ENCODE measurements around the gene BRIP1. TPM values are rescaled to one million over a fixed set of nuclear protein-coding genes. Genes with fewer than 3 reads are reported as not detected.

The BRIP1 gene
- total RNA-seq, 1 experiment from 2014 or later, result 13.8 TPM

- no peak for ATAC-seq
- Mint-ChIP-seq H3K4me1 (no peaks in the 10 kb centered on the region), H3K4me3 (no peak overlapping the region), H3K36me3 (peaks cover 74% of the 10 kb centered on the region), H3K27me3 (ENCODE audit: low read depth) (no peaks in the 10 kb centered on the region; the same call in 1 of the 2 replicates), H3K9me3 (peaks cover 89% of the 10 kb centered on the region), H3K27ac (no peak overlapping the region)
- DNase-seq (ENCODE audit: low spot score), result no peak
- TF ChIP-seq FOXK1 (CRISPR knock-in tag; IDR thresholded peaks at IDR 0.05) (no peak), ESRRA (CRISPR knock-in tag; IDR thresholded peaks at IDR 0.05; ENCODE audit: borderline replicate concordance) (no peak), ZNF512 (CRISPR knock-in tag; IDR thresholded peaks at IDR 0.05; ENCODE audit: borderline replicate concordance) (no peak), ETV6 (CRISPR knock-in tag; IDR thresholded peaks at IDR 0.05) (no peak), NFE2L1 (CRISPR knock-in tag; IDR thresholded peaks at IDR 0.05) (no peak), RELA (CRISPR knock-in tag; IDR thresholded peaks at IDR 0.05; ENCODE audit: borderline replicate concordance) (no peak), NFATC4 (CRISPR knock-in tag; IDR thresholded peaks at IDR 0.05) (no peak), ZNF416 (CRISPR knock-in tag; IDR thresholded peaks at IDR 0.05) (no peak), ZNF219 (CRISPR knock-in tag; IDR thresholded peaks at IDR 0.05; ENCODE audit: borderline replicate concordance) (no peak), SMAD4 (CRISPR knock-in tag; IDR thresholded peaks at IDR 0.05) (no peak), IRF2 (CRISPR knock-in tag; IDR thresholded peaks at IDR 0.05; ENCODE audit: borderline replicate concordance, low read depth) (no peak)
- TF ChIP-seq, protein P1, sequence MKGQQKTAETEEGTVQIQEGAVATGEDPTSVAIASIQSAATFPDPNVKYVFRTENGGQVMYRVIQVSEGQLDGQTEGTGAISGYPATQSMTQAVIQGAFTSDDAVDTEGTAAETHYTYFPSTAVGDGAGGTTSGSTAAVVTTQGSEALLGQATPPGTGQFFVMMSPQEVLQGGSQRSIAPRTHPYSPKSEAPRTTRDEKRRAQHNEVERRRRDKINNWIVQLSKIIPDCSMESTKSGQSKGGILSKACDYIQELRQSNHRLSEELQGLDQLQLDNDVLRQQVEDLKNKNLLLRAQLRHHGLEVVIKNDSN (CRISPR knock-in tag; IDR thresholded peaks at IDR 0.05), result no peak
- TF ChIP-seq, protein P2, sequence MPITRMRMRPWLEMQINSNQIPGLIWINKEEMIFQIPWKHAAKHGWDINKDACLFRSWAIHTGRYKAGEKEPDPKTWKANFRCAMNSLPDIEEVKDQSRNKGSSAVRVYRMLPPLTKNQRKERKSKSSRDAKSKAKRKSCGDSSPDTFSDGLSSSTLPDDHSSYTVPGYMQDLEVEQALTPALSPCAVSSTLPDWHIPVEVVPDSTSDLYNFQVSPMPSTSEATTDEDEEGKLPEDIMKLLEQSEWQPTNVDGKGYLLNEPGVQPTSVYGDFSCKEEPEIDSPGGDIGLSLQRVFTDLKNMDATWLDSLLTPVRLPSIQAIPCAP (CRISPR knock-in tag; IDR thresholded peaks at IDR 0.05), result no peak
- ChIA-PET POLR2A (no interaction called here), CTCF (no interaction called here)
Measured at GRCh38 chr17:61699032-61699431, 164.3 kb downstream of the BRIP1 start.

DNA sequence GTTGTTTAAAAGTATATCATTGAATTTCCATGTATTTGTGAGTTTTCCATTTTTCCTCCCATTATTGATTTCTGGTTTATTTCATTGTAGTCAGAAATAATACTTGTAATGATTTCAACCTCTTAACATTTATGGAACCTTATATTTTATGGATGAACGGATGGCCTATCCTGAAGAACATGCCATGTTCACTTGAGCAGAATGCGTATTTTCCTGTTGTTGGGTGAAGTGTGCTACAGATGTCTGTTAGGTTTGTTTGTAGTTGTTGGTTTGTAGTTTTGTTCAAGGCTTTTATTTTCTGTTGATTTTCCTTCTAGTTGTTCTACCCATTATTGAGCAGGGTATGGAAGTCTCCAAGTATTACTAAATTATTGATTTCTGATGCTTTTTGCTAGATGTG is 165.1 kb downstream of the BRIP1 start:
- Mint-ChIP-seq H3K9me3 (peaks cover 81% of the 10 kb centered on the region), H3K36me3 (peaks cover 66% of the 10 kb centered on the region)
- CTCF ChIA-PET, result no interaction called here

GRCh38 chr17:61695779-61696337 is 167.5 kb downstream of the BRIP1 start:
- H3K36me3 Mint-ChIP-seq, result peaks cover 42% of the 10 kb centered on the region
- no peak for DNase-seq (ENCODE audit: low spot score)
- CTCF ChIA-PET, result no interaction called here
- TF ChIP-seq SMAD3 (CRISPR knock-in tag; IDR thresholded peaks at IDR 0.05; ENCODE audit: borderline replicate concordance) (no peak), SP1 (CRISPR knock-in tag; conservative IDR thresholded peaks at IDR 0.05) (no peak), ZNF219 (CRISPR knock-in tag; IDR thresholded peaks at IDR 0.05; ENCODE audit: borderline replicate concordance) (no peak), ETV6 (CRISPR knock-in tag; IDR thresholded peaks at IDR 0.05) (no peak), E2F1 (CRISPR knock-in tag; IDR thresholded peaks at IDR 0.05) (no peak), ZNF232 (CRISPR knock-in tag; IDR thresholded peaks at IDR 0.05) (no peak), FOXK1 (CRISPR knock-in tag; IDR thresholded peaks at IDR 0.05) (no peak), STAT6 (CRISPR knock-in tag; conservative IDR thresholded peaks at IDR 0.05; ENCODE audit: low read depth) (no peak)

More for the DNA sequence above, 165.1 kb downstream of the BRIP1 start:
- no peaks in the 10 kb centered on the region; the same call in 1 of the 2 replicates for H3K27me3 Mint-ChIP-seq (ENCODE audit: low read depth)
- ATAC-seq (no peak), DNase-seq (ENCODE audit: low spot score) (no peak)
- no peak overlapping the region for H3K27ac Mint-ChIP-seq
- H3K4me3 Mint-ChIP-seq, result no peak overlapping the region
- H3K4me1 Mint-ChIP-seq, result no peaks in the 10 kb centered on the region
- POLR2A ChIA-PET, result no interaction called here
- TF ChIP-seq IRF2 (CRISPR knock-in tag; IDR thresholded peaks at IDR 0.05; ENCODE audit: borderline replicate concordance, low read depth) (no peak), ZNF317 (CRISPR knock-in tag; IDR thresholded peaks at IDR 0.05; ENCODE audit: borderline replicate concordance, low read depth) (no peak), SP1 (CRISPR knock-in tag; conservative IDR thresholded peaks at IDR 0.05) (no peak), FOXP4 (CRISPR knock-in tag; IDR thresholded peaks at IDR 0.05) (no peak), CREB1 (CRISPR knock-in tag; IDR thresholded peaks at IDR 0.05) (no peak), NR2C2 (CRISPR knock-in tag; IDR thresholded peaks at IDR 0.05) (no peak)

More at GRCh38 chr17:61695779-61696337, 167.5 kb downstream of the BRIP1 start:
- peaks cover 57% of the 10 kb centered on the region for H3K9me3 Mint-ChIP-seq
- H3K4me3 Mint-ChIP-seq, result no peak overlapping the region
- H3K4me1 Mint-ChIP-seq, result no peaks in the 10 kb centered on the region
- no peaks in the 10 kb centered on the region for H3K27me3 Mint-ChIP-seq (ENCODE audit: low read depth)
- H3K27ac Mint-ChIP-seq, result no peak overlapping the region
- no peak for ATAC-seq
- POLR2A ChIA-PET, result no interaction called here
